GM12873 (cell line): Measurements from ENCODE around the gene CFAP100.

Experiments
- TF ChIP-seq, protein P1 (sequence below): IDR thresholded peaks from 2 replicates; pipeline ENCODE4 v1.5.1; 2012; ENCODE audit warnings: low read depth, mild to moderate bottlenecking, moderate library complexity, low read length, control low read depth; ENCODE audit not compliant: insufficient read depth; ENCODE audit errors: missing control alignments

The CFAP100 gene

DNA sequence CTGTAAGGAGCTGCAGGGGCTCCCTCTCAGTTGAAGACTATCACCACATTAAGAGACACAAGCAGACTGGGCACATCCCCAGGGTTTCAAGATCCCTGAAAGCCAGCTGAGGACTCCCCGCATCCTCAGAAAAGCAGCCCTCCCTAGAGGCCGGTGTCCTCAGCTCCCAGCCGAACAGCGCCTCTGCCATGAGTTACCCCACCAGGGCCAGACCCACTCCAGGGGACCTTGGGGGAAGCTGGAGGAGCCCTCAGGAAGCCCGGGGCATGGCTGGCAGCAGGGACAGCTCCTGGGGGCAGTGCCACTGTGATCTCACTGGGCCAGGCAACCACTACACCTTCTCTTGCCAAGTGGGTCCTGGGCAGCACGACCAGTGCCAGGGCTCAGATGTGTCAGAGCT is 45.6 kb upstream of the CFAP100 start:
- TF ChIP-seq, protein P1, sequence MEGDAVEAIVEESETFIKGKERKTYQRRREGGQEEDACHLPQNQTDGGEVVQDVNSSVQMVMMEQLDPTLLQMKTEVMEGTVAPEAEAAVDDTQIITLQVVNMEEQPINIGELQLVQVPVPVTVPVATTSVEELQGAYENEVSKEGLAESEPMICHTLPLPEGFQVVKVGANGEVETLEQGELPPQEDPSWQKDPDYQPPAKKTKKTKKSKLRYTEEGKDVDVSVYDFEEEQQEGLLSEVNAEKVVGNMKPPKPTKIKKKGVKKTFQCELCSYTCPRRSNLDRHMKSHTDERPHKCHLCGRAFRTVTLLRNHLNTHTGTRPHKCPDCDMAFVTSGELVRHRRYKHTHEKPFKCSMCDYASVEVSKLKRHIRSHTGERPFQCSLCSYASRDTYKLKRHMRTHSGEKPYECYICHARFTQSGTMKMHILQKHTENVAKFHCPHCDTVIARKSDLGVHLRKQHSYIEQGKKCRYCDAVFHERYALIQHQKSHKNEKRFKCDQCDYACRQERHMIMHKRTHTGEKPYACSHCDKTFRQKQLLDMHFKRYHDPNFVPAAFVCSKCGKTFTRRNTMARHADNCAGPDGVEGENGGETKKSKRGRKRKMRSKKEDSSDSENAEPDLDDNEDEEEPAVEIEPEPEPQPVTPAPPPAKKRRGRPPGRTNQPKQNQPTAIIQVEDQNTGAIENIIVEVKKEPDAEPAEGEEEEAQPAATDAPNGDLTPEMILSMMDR = no peak

DNA sequence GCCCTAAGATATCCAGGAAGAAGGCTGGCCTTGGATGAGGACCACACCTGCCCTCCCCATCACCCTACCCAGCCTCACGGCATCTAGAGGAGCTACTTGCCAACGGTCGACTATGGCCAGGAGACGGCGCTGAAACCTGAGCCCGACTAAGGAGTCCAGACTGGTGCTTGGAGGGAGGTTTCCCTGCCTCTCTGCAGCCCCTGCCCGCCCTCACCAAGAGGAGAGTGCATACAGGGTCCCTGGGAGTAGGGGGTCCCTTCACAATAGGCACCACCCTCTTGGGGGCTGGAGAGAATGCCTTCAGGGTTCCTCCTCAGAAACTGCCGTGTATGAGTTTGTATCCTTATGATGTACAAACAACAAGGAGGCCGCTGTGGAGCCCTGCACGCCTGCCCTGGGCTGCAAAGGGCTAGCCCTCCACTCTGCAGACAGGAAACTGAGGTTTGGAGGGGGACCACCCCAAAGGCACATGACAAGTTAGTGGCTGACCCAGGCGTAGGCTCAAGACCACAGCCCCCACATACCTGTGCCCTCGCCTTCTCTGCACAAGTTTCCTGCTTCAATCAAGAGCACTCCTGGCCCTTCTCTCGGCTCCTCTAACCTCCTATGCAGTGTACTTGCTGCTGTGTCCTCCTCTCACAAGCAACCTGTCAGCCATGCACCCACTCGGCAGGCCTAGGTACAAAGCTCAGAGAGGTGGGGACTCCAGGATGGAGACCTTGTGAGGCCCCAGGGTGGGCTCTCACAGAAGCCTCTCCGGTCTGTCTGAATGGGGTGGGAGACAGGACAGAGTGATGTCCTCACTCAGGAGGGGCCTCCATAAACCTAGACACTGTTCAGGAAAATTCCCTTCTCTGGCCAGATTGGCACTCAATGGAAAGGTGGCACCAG is 44.9 kb upstream of the CFAP100 start:
- TF ChIP-seq, protein P1 = no peak

GRCh38 chr3:126350502-126351085 is 44.1 kb upstream of the CFAP100 start:
- TF ChIP-seq, protein P1 = no peak

GRCh38 chr3:126351086-126351770 is 43.5 kb upstream of the CFAP100 start:
- TF ChIP-seq, protein P1 = no peak

GRCh38 chr3:126351771-126352475 is 42.8 kb upstream of the CFAP100 start:
- TF ChIP-seq, protein P1 = peak; percentile 25

GRCh38 chr3:126352476-126353454 is 41.9 kb upstream of the CFAP100 start:
- TF ChIP-seq, protein P1 = no peak
